ENCODE data around the gene PSAP. TPM values are rescaled to one million over a fixed set of nuclear protein-coding genes. Genes with fewer than 3 reads are reported as not detected.

PSAP gene
- total RNA-seq, 4 donors from 2014 or later: 757 to 1,009 (median 906) TPM

DNA sequence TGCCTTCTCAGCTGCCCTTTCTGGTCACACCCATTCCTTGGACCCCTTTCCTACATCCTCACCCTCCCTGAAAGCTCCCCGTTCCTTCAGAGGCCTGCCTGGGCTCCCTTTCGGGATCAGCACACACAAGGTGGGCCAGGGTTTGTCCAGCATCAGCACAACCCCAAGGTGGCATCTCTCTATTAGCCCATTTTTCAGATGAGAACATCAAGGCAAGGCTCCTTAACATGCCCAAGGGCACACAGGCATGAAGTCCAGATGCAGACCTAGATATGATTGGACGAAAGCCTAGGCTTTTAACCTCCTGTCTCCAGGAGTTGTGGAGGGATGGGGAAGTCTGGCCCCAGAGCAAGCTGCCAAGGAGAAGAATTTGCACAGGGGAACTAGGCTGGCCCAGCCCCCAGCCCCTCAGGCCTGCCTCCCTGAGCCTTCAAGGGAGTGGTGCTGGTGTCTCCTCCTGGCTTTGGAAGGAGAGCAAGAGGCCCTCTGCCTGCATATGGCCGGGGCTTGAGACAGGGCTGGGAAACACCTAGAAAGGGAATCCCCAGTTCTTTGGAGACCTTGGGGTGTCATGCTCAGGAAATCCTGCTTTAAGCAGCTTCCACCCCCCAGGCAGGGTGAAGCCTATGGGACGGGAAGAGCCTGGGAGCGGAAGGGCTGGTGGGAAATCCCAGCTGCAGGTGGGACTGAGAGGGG is 68.7 kb downstream of the PSAP start:
- peaks cover 0 to 10% (median 0%) of the 10 kb centered on the region in 4 donors for H3K4me1 ChIP-seq
- WGBS, 2 donors: 77 to 81% methylated on average over 6 of the region's 6 CpGs
- TF ChIP-seq, protein P1, sequence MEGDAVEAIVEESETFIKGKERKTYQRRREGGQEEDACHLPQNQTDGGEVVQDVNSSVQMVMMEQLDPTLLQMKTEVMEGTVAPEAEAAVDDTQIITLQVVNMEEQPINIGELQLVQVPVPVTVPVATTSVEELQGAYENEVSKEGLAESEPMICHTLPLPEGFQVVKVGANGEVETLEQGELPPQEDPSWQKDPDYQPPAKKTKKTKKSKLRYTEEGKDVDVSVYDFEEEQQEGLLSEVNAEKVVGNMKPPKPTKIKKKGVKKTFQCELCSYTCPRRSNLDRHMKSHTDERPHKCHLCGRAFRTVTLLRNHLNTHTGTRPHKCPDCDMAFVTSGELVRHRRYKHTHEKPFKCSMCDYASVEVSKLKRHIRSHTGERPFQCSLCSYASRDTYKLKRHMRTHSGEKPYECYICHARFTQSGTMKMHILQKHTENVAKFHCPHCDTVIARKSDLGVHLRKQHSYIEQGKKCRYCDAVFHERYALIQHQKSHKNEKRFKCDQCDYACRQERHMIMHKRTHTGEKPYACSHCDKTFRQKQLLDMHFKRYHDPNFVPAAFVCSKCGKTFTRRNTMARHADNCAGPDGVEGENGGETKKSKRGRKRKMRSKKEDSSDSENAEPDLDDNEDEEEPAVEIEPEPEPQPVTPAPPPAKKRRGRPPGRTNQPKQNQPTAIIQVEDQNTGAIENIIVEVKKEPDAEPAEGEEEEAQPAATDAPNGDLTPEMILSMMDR (IDR thresholded peaks at IDR 0.05): no peak
- no peak for TF ChIP-seq EP300 (IDR thresholded peaks at IDR 0.05)
- TF ChIP-seq POLR2A (IDR thresholded peaks at IDR 0.05): no peak

DNA sequence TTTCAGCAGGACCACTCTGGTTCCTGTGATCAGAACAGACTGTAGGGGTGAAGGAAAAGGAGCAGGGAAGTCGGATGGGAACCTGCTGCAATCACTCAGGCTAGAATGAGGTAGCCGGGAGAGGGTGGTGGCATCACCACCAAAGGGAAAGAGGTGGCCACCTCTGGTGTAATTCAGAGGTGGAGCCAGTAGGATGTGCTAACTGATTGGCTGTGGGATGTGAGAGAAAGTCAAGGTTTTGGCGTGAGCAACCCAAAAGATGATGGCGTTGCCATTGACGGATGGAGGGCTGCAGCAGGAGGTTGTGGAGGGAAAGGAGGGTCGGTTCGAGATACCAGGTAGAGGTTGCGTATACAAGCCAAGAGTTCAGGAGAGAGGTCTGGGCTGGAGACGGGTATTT is 70.3 kb downstream of the PSAP start:
- WGBS, 2 donors: 85 to 89% methylated on average over 9 of the region's 9 CpGs
- Histone ChIP-seq H3K9me3 (no peaks in the 10 kb centered on the region), H3K27ac (no peak overlapping the region), H3K4me3 (no peak overlapping the region), H3K4me1 (peaks cover 0 to 15% (median 1%) of the 10 kb centered on the region in 4 donors), H3K36me3 (no peaks in the 10 kb centered on the region), H3K27me3 (no peaks in the 10 kb centered on the region)
- no peak for DNase-seq (ENCODE audit: low spot score in 2 of 2)
- TF ChIP-seq POLR2A (IDR thresholded peaks at IDR 0.05): no peak
- TF ChIP-seq EP300 (IDR thresholded peaks at IDR 0.05): no peak
- TF ChIP-seq, protein P1 (IDR thresholded peaks at IDR 0.05): no peak

More for the DNA sequence above, 68.7 kb downstream of the PSAP start:
- no peaks in the 10 kb centered on the region for H3K36me3 ChIP-seq
- H3K27ac ChIP-seq: no peak overlapping the region
- no peak overlapping the region for H3K4me3 ChIP-seq
- no peaks in the 10 kb centered on the region for H3K27me3 ChIP-seq
- DNase-seq (ENCODE audit: low spot score in 2 of 2): no peak
- H3K9me3 ChIP-seq: no peaks in the 10 kb centered on the region

DNA sequence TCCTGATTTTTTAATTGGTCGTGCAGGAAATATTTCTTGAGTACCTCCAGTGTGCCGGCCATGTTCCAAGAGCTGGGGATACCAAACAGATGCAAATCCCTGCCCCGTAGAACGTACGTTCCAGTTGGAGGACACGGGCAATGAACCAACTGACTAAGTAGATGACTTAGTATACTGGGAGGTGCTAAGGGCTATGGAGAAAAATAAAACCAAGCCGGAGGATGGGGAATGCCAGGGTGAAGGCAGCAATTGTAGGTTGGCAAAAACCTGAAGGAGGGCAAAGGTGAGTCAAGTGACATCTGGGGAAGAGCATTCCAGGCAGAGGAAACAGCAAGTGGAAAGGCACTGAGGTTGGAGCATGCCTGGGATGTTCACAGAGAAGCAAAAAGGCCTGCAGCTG is 70.9 kb downstream of the PSAP start:
- H3K36me3 ChIP-seq: no peaks in the 10 kb centered on the region
- no peak for DNase-seq (ENCODE audit: low spot score in 2 of 2)

DNA sequence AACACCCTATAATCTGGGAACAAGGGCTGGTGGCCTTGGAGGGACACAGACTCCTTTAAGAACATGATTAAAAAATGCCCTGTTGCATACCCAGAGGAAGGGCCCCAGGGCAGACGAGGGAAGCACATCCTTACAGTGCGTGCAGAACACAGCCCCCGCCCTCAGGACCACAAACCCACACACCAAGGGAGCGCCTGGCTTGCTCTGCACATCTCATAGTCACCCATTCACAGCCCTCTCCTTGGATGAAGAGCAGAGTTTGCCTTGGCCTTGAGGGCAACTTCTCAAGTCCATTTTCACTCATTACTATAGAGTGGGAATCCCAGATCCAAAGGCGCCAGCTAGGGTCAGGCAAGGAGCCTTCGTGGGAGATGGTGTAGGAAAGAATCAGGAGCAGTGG is 71.4 kb downstream of the PSAP start:
- no peaks in the 10 kb centered on the region for H3K36me3 ChIP-seq
- no peak for DNase-seq (ENCODE audit: low spot score in 2 of 2)
- no peak overlapping the region for H3K4me3 ChIP-seq
- no peaks in the 10 kb centered on the region for H3K27me3 ChIP-seq
- TF ChIP-seq, protein P1 (IDR thresholded peaks at IDR 0.05): no peak
- no peak for TF ChIP-seq EP300 (IDR thresholded peaks at IDR 0.05)
- no peak for TF ChIP-seq POLR2A (IDR thresholded peaks at IDR 0.05)
- H3K4me1 ChIP-seq: peaks cover 0 to 26% (median 8%) of the 10 kb centered on the region in 4 donors
- no peaks in the 10 kb centered on the region for H3K9me3 ChIP-seq
- H3K27ac ChIP-seq: no peak overlapping the region
- 89% methylated on average over 6 of the region's 6 CpGs for WGBS, 2 donors

More for the DNA sequence above, 70.9 kb downstream of the PSAP start:
- no peak for TF ChIP-seq POLR2A (IDR thresholded peaks at IDR 0.05)
- TF ChIP-seq, protein P1 (IDR thresholded peaks at IDR 0.05): no peak
- no peak for TF ChIP-seq EP300 (IDR thresholded peaks at IDR 0.05)
- Histone ChIP-seq H3K27me3 (no peaks in the 10 kb centered on the region), H3K9me3 (no peaks in the 10 kb centered on the region), H3K4me3 (no peak overlapping the region), H3K4me1 (peaks cover 0 to 21% (median 4%) of the 10 kb centered on the region in 4 donors), H3K27ac (no peak overlapping the region)
- WGBS, 2 donors: 88 to 91% methylated on average over 7 of the region's 7 CpGs

DNA sequence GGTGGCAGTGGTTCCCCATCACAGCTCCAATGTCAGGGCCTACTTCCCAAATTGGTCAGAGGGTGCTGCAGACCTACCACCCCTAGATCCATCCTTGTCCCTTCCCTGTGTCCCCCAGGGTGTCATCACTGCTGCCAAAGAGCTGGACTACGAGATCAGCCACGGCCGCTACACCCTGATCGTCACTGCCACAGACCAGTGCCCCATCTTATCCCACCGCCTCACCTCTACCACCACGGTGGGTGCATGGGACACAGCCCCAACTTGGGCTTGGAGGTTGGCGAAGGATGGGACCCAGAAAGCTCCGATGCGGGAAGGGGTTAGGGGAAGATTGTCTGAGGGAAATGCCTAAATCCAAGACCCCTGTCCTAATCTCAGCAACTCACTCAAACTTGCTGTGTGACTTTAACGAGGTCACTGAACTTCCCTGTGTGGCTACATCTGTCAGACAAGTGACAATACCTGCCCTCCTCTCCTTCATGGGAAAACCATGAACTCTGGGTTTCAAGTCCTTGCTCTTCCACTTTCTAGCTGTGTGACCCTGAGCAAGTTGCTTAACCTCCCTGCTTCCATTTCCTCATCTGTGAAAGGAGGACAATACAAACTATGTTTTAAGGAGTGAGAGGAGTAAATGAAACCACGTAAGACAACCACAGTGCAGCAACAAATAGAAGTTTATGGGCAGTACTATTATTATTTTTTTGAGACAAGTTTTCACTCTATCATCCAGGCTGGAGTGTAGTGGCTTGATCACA is 72.8 kb downstream of the PSAP start:
- TF ChIP-seq EP300 (IDR thresholded peaks at IDR 0.05): no peak
- TF ChIP-seq, protein P1 (IDR thresholded peaks at IDR 0.05): no peak
- no peak for TF ChIP-seq POLR2A (IDR thresholded peaks at IDR 0.05)
- no peak for DNase-seq (ENCODE audit: low spot score in 2 of 2)
- H3K9me3 ChIP-seq: no peaks in the 10 kb centered on the region
- no peak overlapping the region for H3K4me3 ChIP-seq
- WGBS, 2 donors: 80 to 90% methylated on average over 10 to 11 of the region's 11 CpGs
- peaks cover 0 to 35% (median 18%) of the 10 kb centered on the region in 4 donors for H3K4me1 ChIP-seq
- H3K27ac ChIP-seq: no peak overlapping the region
- H3K36me3 ChIP-seq: no peaks in the 10 kb centered on the region
- H3K27me3 ChIP-seq: no peaks in the 10 kb centered on the region

Data from tibial nerve (tissue), 4 donors.